Neural cell (in vitro differentiated cells): ENCODE data around the gene RNF144A. TPM values are rescaled to one million over a fixed set of nuclear protein-coding genes. Genes with fewer than 3 reads are reported as not detected.

Experiments
- H2AFZ ChIP-seq: fragments of 200-600, 300-800 bp; sonication (generic), shearing (Covaris generic); 2 replicates; pipeline ENCODE4 v1.6.0; 2014; ENCODE audit warnings: low read depth, mild to moderate bottlenecking, antibody characterized with exemption, low read length, moderate library complexity
- H3F3A ChIP-seq: fragments of 200-600 bp; shearing (Covaris generic); 2 replicates; pipeline ENCODE4 v1.6.1; 2016; ENCODE audit warnings: mild to moderate bottlenecking, moderate library complexity, mixed read lengths, antibody characterized with exemption, low read length; ENCODE audit not compliant: insufficient read depth, poor library complexity, severe bottlenecking
- H3K27ac ChIP-seq: fragments of 200-600, 300-800 bp; sonication (generic), shearing (Covaris generic); 2 replicates; pipeline ENCODE4 v1.5.1; 2014; ENCODE audit warnings: mild to moderate bottlenecking, low read length, moderate library complexity
- H3K27me3 ChIP-seq: fragments of 300-800, 200-600 bp; sonication (generic), shearing (Covaris generic); 2 replicates; pipeline ENCODE4 v1.6.0; 2014; ENCODE audit warnings: mild to moderate bottlenecking, low read depth, low read length, moderate library complexity; ENCODE audit not compliant: insufficient read depth
- H3K36me3 ChIP-seq: fragments of 300-800, 200-600 bp; sonication (generic), shearing (Covaris generic); 2 replicates; pipeline ENCODE4 v1.5.1; 2014; ENCODE audit warnings: mild to moderate bottlenecking, antibody characterized with exemption, low read length, moderate library complexity; ENCODE audit not compliant: insufficient read depth
- H3K4me2 ChIP-seq: fragments of 300-800, 200-600 bp; sonication (generic), shearing (Covaris generic); 2 replicates; pipeline ENCODE4 v1.6.0; 2014; ENCODE audit warnings: mild to moderate bottlenecking, low read length
- H3K4me3 ChIP-seq: fragments of 300-800, 200-600 bp; sonication (generic), shearing (Covaris generic); 2 replicates; pipeline ENCODE4 v1.5.1; 2014; ENCODE audit warnings: mild to moderate bottlenecking, low read length, moderate library complexity
- H3K79me2 ChIP-seq: fragments of 200-600 bp; shearing (Covaris generic); replicated peaks from 2 replicates; pipeline ENCODE4 v1.6.0; 2014; ENCODE audit warnings: mild to moderate bottlenecking, low read length, moderate library complexity; ENCODE audit not compliant: insufficient read depth
- H3K9ac ChIP-seq: fragments of 300-800, 200-600 bp; sonication (generic), shearing (Covaris generic); 2 replicates; pipeline ENCODE4 v1.6.1; 2016; ENCODE audit warnings: mild to moderate bottlenecking, low read length, mixed read lengths
- H3K9me2 ChIP-seq: fragments of 200-600 bp; shearing (Covaris generic); 2 replicates; pipeline ENCODE4 v1.6.1; 2016; ENCODE audit warnings: mild to moderate bottlenecking, low read length, mixed read lengths; ENCODE audit not compliant: insufficient read depth
- H3K9me3 ChIP-seq: fragments of 200-600, 300-800 bp; sonication (generic), shearing (Covaris generic); 2 replicates; pipeline ENCODE4 v1.6.1; 2016; ENCODE audit warnings: mild to moderate bottlenecking, mixed run types, low read length, moderate library complexity, mixed read lengths
- H4K20me1 ChIP-seq: fragments of 200-600 bp; shearing (Covaris generic); 2 replicates; pipeline ENCODE4 v1.6.1; 2016; ENCODE audit warnings: mild to moderate bottlenecking, mixed run types; ENCODE audit not compliant: insufficient read depth
- EP300 ChIP-seq: fragments of 450-650 bp; conservative IDR thresholded peaks from 2 replicates; pipeline ENCODE4 v1.6.1; 2014; ENCODE audit warnings: antibody characterized with exemption, mild to moderate bottlenecking, moderate library complexity; ENCODE audit not compliant: poor library complexity, severe bottlenecking
- EZH2 ChIP-seq: fragments of 200-600, 300-800 bp; shearing (Covaris generic), sonication (generic); IDR thresholded peaks from 2 replicates; pipeline ENCODE4 v1.6.1; 2014; ENCODE audit warnings: antibody characterized with exemption, low read length, borderline replicate concordance, mild to moderate bottlenecking; ENCODE audit not compliant: insufficient read depth, poor library complexity, severe bottlenecking
- MXI1 ChIP-seq: fragments of 450-650 bp; conservative IDR thresholded peaks from 2 replicates; pipeline ENCODE4 v1.6.1; 2014; ENCODE audit warnings: antibody characterized with exemption, mild to moderate bottlenecking; ENCODE audit not compliant: poor library complexity, severe bottlenecking
- POLR2AphosphoS5 ChIP-seq: IDR thresholded peaks from 2 replicates; pipeline ENCODE4 v1.6.1; 2012
- RAD21 ChIP-seq: fragments of 450-650 bp; conservative IDR thresholded peaks from 2 replicates; pipeline ENCODE4 v1.6.1; 2014; ENCODE audit warnings: antibody characterized with exemption, mild to moderate bottlenecking, moderate library complexity
- SMC3 ChIP-seq: fragments of 450-650 bp; conservative IDR thresholded peaks from 2 replicates; pipeline ENCODE4 v1.6.1; 2014; ENCODE audit warnings: antibody characterized with exemption, mild to moderate bottlenecking, moderate library complexity; ENCODE audit not compliant: poor library complexity
- TAF1 ChIP-seq: IDR thresholded peaks from 2 replicates; pipeline ENCODE4 v1.6.1; 2012; ENCODE audit warnings: low read depth
- polyA plus RNA-seq: library from polyadenylated mRNA; depleted of rRNA; stranded (reverse); fragments of >200 nt; gene quantifications from 2 replicates; pipeline ENCODE4 v1.2.3, GENCODE V29; 2014
- TF ChIP-seq, protein P1 (sequence below): fragments of 450-650 bp; IDR thresholded peaks from 2 replicates; pipeline ENCODE4 v1.5.1; 2014; ENCODE audit warnings: antibody characterized with exemption, mild to moderate bottlenecking, moderate library complexity; ENCODE audit not compliant: poor library complexity, severe bottlenecking
- TF ChIP-seq, protein P2 (sequence below): IDR thresholded peaks from 2 replicates; pipeline ENCODE4 v1.6.1; 2012; ENCODE audit warnings: borderline replicate concordance

RNF144A gene
- polyA plus RNA-seq, 1 donor from 2014 or later: 26.9 TPM

DNA sequence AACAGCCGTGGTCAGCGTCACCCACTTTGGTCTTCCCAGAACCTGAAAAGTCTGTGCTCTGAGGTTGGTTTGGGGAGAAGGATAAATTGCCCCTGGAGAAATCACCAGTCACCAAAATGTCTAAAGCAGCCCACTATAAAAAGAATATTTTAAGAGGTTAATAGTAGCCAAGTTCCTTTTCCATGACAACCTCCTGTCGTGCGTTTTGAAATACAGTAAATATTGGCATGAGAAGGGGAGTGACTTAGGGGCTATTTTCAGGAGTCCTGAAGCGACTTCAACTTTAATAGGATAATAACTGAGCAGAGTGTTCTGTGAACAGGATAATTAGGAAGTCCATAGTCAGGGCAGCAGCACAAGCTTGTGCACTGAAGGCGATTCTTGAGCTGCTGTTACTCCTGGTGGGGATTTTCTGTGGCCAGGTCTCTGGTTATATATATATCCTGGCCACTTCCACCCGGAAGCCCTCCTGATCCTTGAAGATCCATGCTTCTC, 49.3 kb downstream of the RNF144A start:
- no peaks in the 10 kb centered on the region for H3K36me3 ChIP-seq
- no peaks in the 10 kb centered on the region for H3F3A ChIP-seq
- H3K9me2 ChIP-seq: no peaks in the 10 kb centered on the region
- no peaks in the 10 kb centered on the region for H4K20me1 ChIP-seq
- no peak overlapping the region for H3K27ac ChIP-seq
- H3K27me3 ChIP-seq: no peaks in the 10 kb centered on the region
- H3K4me2 ChIP-seq: no peak overlapping the region
- H3K79me2 ChIP-seq: no peaks in the 10 kb centered on the region
- TF ChIP-seq, protein P1, sequence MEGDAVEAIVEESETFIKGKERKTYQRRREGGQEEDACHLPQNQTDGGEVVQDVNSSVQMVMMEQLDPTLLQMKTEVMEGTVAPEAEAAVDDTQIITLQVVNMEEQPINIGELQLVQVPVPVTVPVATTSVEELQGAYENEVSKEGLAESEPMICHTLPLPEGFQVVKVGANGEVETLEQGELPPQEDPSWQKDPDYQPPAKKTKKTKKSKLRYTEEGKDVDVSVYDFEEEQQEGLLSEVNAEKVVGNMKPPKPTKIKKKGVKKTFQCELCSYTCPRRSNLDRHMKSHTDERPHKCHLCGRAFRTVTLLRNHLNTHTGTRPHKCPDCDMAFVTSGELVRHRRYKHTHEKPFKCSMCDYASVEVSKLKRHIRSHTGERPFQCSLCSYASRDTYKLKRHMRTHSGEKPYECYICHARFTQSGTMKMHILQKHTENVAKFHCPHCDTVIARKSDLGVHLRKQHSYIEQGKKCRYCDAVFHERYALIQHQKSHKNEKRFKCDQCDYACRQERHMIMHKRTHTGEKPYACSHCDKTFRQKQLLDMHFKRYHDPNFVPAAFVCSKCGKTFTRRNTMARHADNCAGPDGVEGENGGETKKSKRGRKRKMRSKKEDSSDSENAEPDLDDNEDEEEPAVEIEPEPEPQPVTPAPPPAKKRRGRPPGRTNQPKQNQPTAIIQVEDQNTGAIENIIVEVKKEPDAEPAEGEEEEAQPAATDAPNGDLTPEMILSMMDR: no peak
- TF ChIP-seq EZH2 (no peak), EP300 (no peak), POLR2AphosphoS5 (no peak), SMC3 (no peak), RAD21 (no peak), MXI1 (no peak)
- no peak overlapping the region for H3K9ac ChIP-seq
- no peak overlapping the region for H2AFZ ChIP-seq
- H3K4me3 ChIP-seq: no peak overlapping the region
- H3K9me3 ChIP-seq: no peaks in the 10 kb centered on the region

DNA sequence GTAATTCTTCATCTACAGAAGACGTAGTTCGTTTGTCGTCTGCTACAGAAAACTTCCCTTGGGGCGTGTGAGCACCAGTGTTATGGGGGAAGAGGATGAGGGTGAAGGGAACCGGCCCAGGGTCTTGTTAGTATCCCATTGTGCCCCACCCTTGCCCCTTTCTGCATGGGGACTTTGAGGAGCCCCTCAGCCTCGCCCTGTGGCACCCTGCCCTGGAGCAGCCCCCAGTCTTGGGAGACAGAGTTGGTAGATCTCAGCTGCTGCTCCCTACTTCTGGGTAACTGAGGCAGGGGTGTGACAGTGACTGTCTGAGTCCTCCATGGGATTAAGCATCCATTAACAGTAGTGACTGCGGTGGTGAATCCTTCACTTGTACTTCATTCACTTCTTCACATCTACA, 50.1 kb downstream of the RNF144A start:
- no peaks in the 10 kb centered on the region for H3K9me2 ChIP-seq
- H3K9me3 ChIP-seq: no peaks in the 10 kb centered on the region
- H3K4me2 ChIP-seq: no peak overlapping the region
- H2AFZ ChIP-seq: no peak overlapping the region
- H3K36me3 ChIP-seq: no peaks in the 10 kb centered on the region
- no peaks in the 10 kb centered on the region for H3K27me3 ChIP-seq
- TF ChIP-seq, protein P1: no peak
- no peak for TF ChIP-seq SMC3
- TF ChIP-seq EP300: no peak
- TF ChIP-seq POLR2AphosphoS5: no peak
- H3K4me3 ChIP-seq: no peak overlapping the region
- H4K20me1 ChIP-seq: no peaks in the 10 kb centered on the region
- H3F3A ChIP-seq: no peaks in the 10 kb centered on the region
- H3K79me2 ChIP-seq: no peaks in the 10 kb centered on the region
- H3K27ac ChIP-seq: no peak overlapping the region
- no peak overlapping the region for H3K9ac ChIP-seq

DNA sequence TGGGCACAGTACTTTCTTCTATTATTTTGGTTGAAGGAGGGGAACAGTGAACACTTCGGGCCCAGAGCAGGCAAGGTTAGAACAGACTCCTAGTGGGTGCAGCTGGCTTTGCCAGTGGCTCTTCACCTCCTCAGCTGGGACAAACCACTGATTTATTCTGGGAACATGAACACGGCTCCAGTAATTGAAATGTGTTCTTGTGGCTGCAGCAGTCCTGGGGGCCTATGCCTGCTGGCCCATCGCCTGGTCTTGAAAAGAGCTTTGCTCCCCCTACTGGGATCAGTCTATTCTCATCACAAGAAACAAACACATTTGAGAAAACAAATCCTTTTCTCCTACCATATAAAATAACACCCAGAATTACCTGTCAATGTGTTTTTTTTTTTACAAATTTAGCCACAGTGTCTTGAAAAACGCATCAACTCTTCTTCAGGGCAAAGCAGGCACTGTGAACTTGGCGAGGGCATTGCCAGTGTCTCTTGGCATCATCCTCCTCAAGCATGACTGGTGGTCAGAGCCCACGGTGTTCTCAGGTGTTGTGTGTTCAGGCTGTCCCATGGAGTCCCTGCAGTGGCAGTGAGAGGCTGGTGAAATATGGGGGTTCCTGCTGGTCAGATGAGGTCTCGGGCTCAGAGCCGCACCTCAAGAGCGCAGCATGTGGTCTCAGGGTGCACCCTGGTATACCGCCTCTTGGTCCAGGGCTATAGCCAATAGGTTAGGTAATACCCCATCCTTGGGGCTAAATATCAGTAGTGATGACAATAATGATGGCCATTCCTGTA, 51.3 kb downstream of the RNF144A start:
- no peak overlapping the region for H3K9ac ChIP-seq
- TF ChIP-seq, protein P1: no peak
- TF ChIP-seq EP300 (no peak), POLR2AphosphoS5 (no peak), EZH2 (no peak), SMC3 (no peak), TAF1 (no peak), MXI1 (no peak), RAD21 (no peak)
- TF ChIP-seq, protein P2, sequence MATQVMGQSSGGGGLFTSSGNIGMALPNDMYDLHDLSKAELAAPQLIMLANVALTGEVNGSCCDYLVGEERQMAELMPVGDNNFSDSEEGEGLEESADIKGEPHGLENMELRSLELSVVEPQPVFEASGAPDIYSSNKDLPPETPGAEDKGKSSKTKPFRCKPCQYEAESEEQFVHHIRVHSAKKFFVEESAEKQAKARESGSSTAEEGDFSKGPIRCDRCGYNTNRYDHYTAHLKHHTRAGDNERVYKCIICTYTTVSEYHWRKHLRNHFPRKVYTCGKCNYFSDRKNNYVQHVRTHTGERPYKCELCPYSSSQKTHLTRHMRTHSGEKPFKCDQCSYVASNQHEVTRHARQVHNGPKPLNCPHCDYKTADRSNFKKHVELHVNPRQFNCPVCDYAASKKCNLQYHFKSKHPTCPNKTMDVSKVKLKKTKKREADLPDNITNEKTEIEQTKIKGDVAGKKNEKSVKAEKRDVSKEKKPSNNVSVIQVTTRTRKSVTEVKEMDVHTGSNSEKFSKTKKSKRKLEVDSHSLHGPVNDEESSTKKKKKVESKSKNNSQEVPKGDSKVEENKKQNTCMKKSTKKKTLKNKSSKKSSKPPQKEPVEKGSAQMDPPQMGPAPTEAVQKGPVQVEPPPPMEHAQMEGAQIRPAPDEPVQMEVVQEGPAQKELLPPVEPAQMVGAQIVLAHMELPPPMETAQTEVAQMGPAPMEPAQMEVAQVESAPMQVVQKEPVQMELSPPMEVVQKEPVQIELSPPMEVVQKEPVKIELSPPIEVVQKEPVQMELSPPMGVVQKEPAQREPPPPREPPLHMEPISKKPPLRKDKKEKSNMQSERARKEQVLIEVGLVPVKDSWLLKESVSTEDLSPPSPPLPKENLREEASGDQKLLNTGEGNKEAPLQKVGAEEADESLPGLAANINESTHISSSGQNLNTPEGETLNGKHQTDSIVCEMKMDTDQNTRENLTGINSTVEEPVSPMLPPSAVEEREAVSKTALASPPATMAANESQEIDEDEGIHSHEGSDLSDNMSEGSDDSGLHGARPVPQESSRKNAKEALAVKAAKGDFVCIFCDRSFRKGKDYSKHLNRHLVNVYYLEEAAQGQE: no peak

More for the DNA sequence above, 51.3 kb downstream of the RNF144A start:
- H3K36me3 ChIP-seq: no peaks in the 10 kb centered on the region
- H3K4me3 ChIP-seq: no peak overlapping the region
- no peaks in the 10 kb centered on the region for H3K79me2 ChIP-seq
- H3K27ac ChIP-seq: no peak overlapping the region
- no peaks in the 10 kb centered on the region for H3K9me3 ChIP-seq
- no peaks in the 10 kb centered on the region for H4K20me1 ChIP-seq
- no peak overlapping the region for H2AFZ ChIP-seq
- H3K27me3 ChIP-seq: no peaks in the 10 kb centered on the region
- no peaks in the 10 kb centered on the region for H3F3A ChIP-seq
- H3K9me2 ChIP-seq: no peaks in the 10 kb centered on the region
- H3K4me2 ChIP-seq: no peak overlapping the region
